OCI-LY3 (cell line): ENCODE measurements around the gene SERTAD3.

Source experiments
- CTCF ChIP-seq: fragments of 200-600, 300-600 bp; sonication (generic); IDR thresholded peaks from 2 replicates; pipeline ENCODE4 v1.5.1; 2014; ENCODE audit warnings: antibody characterized with exemption, low read length, low read depth
- EZH2phosphoT487 ChIP-seq: fragments of 200-600 bp; shearing (Covaris generic); IDR thresholded peaks from 2 replicates; pipeline ENCODE4 v1.6.1; 2018; ENCODE audit warnings: antibody characterized with exemption, mixed run types, low read depth

- TF ChIP-seq CTCF: no peak
- no peak for TF ChIP-seq EZH2phosphoT487
These were observed 2.2 kb upstream of the SERTAD3 start for GRCh38 chr19:40446263-40446784.
